ENCODE measurements around the gene ZNF784. TPM values are rescaled to one million over a fixed set of nuclear protein-coding genes. Genes with fewer than 3 reads are reported as not detected.

The ZNF784 gene
- total and polyA plus RNA-seq, 9 of the 15 experiments (the other 6 are each of a cell fraction or from before 2014, with no cell fraction given), result 0.14 to 6.1 (median 2.1) TPM

DNA sequence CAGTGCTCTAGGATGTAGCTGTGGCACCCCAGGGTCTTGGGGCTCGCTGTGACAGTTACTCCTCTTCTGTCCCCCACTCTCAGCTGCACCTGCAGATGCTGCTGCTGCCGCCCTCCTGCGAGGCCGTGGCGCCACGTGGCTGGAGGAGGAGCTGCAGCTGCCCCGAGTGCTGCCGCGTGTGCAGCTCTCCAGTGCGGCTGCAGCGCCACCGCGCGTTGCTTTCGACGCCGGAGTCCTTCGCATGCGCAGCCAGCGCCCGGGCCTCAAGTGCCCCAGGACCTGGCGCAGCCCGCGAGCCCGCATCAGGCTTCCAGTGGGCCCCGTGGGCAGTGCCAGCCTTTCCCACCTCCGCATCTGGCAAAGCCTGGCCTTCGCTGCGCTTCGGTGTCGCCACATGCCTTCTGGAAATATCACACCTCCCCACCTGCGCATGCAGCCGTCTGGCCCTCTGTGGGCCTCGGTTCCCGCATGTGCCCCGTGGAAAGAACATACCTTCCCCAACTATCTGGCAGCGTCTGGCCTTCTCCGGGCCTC is 15.7 kb upstream of the ZNF784 start (continued):
- TF ChIP-seq, protein P1, sequence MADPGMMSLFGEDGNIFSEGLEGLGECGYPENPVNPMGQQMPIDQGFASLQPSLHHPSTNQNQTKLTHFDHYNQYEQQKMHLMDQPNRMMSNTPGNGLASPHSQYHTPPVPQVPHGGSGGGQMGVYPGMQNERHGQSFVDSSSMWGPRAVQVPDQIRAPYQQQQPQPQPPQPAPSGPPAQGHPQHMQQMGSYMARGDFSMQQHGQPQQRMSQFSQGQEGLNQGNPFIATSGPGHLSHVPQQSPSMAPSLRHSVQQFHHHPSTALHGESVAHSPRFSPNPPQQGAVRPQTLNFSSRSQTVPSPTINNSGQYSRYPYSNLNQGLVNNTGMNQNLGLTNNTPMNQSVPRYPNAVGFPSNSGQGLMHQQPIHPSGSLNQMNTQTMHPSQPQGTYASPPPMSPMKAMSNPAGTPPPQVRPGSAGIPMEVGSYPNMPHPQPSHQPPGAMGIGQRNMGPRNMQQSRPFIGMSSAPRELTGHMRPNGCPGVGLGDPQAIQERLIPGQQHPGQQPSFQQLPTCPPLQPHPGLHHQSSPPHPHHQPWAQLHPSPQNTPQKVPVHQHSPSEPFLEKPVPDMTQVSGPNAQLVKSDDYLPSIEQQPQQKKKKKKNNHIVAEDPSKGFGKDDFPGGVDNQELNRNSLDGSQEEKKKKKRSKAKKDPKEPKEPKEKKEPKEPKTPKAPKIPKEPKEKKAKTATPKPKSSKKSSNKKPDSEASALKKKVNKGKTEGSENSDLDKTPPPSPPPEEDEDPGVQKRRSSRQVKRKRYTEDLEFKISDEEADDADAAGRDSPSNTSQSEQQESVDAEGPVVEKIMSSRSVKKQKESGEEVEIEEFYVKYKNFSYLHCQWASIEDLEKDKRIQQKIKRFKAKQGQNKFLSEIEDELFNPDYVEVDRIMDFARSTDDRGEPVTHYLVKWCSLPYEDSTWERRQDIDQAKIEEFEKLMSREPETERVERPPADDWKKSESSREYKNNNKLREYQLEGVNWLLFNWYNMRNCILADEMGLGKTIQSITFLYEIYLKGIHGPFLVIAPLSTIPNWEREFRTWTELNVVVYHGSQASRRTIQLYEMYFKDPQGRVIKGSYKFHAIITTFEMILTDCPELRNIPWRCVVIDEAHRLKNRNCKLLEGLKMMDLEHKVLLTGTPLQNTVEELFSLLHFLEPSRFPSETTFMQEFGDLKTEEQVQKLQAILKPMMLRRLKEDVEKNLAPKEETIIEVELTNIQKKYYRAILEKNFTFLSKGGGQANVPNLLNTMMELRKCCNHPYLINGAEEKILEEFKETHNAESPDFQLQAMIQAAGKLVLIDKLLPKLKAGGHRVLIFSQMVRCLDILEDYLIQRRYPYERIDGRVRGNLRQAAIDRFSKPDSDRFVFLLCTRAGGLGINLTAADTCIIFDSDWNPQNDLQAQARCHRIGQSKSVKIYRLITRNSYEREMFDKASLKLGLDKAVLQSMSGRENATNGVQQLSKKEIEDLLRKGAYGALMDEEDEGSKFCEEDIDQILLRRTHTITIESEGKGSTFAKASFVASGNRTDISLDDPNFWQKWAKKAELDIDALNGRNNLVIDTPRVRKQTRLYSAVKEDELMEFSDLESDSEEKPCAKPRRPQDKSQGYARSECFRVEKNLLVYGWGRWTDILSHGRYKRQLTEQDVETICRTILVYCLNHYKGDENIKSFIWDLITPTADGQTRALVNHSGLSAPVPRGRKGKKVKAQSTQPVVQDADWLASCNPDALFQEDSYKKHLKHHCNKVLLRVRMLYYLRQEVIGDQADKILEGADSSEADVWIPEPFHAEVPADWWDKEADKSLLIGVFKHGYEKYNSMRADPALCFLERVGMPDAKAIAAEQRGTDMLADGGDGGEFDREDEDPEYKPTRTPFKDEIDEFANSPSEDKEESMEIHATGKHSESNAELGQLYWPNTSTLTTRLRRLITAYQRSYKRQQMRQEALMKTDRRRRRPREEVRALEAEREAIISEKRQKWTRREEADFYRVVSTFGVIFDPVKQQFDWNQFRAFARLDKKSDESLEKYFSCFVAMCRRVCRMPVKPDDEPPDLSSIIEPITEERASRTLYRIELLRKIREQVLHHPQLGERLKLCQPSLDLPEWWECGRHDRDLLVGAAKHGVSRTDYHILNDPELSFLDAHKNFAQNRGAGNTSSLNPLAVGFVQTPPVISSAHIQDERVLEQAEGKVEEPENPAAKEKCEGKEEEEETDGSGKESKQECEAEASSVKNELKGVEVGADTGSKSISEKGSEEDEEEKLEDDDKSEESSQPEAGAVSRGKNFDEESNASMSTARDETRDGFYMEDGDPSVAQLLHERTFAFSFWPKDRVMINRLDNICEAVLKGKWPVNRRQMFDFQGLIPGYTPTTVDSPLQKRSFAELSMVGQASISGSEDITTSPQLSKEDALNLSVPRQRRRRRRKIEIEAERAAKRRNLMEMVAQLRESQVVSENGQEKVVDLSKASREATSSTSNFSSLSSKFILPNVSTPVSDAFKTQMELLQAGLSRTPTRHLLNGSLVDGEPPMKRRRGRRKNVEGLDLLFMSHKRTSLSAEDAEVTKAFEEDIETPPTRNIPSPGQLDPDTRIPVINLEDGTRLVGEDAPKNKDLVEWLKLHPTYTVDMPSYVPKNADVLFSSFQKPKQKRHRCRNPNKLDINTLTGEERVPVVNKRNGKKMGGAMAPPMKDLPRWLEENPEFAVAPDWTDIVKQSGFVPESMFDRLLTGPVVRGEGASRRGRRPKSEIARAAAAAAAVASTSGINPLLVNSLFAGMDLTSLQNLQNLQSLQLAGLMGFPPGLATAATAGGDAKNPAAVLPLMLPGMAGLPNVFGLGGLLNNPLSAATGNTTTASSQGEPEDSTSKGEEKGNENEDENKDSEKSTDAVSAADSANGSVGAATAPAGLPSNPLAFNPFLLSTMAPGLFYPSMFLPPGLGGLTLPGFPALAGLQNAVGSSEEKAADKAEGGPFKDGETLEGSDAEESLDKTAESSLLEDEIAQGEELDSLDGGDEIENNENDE (IDR thresholded peaks at IDR 0.05; ENCODE audit: low read depth, low read length), result no peak
- TF ChIP-seq, protein P2, sequence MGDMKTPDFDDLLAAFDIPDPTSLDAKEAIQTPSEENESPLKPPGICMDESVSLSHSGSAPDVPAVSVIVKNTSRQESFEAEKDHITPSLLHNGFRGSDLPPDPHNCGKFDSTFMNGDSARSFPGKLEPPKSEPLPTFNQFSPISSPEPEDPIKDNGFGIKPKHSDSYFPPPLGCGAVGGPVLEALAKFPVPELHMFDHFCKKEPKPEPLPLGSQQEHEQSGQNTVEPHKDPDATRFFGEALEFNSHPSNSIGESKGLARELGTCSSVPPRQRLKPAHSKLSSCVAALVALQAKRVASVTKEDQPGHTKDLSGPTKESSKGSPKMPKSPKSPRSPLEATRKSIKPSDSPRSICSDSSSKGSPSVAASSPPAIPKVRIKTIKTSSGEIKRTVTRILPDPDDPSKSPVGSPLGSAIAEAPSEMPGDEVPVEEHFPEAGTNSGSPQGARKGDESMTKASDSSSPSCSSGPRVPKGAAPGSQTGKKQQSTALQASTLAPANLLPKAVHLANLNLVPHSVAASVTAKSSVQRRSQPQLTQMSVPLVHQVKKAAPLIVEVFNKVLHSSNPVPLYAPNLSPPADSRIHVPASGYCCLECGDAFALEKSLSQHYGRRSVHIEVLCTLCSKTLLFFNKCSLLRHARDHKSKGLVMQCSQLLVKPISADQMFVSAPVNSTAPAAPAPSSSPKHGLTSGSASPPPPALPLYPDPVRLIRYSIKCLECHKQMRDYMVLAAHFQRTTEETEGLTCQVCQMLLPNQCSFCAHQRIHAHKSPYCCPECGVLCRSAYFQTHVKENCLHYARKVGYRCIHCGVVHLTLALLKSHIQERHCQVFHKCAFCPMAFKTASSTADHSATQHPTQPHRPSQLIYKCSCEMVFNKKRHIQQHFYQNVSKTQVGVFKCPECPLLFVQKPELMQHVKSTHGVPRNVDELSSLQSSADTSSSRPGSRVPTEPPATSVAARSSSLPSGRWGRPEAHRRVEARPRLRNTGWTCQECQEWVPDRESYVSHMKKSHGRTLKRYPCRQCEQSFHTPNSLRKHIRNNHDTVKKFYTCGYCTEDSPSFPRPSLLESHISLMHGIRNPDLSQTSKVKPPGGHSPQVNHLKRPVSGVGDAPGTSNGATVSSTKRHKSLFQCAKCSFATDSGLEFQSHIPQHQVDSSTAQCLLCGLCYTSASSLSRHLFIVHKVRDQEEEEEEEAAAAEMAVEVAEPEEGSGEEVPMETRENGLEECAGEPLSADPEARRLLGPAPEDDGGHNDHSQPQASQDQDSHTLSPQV (IDR thresholded peaks at IDR 0.05), result peak; percentile 98
- no peak for TF ChIP-seq ZNF707 (CRISPR knock-in tag; conservative IDR thresholded peaks at IDR 0.05)
- TF ChIP-seq ZNF23 (CRISPR knock-in tag; IDR thresholded peaks at IDR 0.05), result no peak
- TF ChIP-seq ZNF263 (CRISPR knock-in tag; IDR thresholded peaks at IDR 0.05; ENCODE audit: borderline replicate concordance), result peak; percentile 91
- TF ChIP-seq KLF13 (tag; IDR thresholded peaks at IDR 0.05; ENCODE audit: borderline replicate concordance, low read depth), result no peak
- no peak for TF ChIP-seq C11orf30 (IDR thresholded peaks at IDR 0.05; ENCODE audit: low read depth)
- TF ChIP-seq TCFL5 (CRISPR knock-in tag; conservative IDR thresholded peaks at IDR 0.05), result no peak
- no peak for TF ChIP-seq ILK (tag; IDR thresholded peaks at IDR 0.05; ENCODE audit: borderline replicate concordance, low read depth)
- no peak for TF ChIP-seq ZNF780A (CRISPR knock-in tag; IDR thresholded peaks at IDR 0.05)
- TF ChIP-seq, protein P3, sequence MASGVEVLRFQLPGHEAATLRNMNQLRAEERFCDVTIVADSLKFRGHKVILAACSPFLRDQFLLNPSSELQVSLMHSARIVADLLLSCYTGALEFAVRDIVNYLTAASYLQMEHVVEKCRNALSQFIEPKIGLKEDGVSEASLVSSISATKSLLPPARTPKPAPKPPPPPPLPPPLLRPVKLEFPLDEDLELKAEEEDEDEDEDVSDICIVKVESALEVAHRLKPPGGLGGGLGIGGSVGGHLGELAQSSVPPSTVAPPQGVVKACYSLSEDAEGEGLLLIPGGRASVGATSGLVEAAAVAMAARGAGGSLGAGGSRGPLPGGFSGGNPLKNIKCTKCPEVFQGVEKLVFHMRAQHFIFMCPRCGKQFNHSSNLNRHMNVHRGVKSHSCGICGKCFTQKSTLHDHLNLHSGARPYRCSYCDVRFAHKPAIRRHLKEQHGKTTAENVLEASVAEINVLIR (CRISPR knock-in tag; IDR thresholded peaks at IDR 0.05), result 0 out of 2 replicates have a peak, but pooled peaks have one; percentile 30

All from K562 (cell line).